ENCODE data around the gene AATK.

The AATK gene

GRCh38 chr17:81128774-81129173 lies 37.2 kb downstream of the AATK start:
- DNase-seq (ENCODE audit: low read depth in 1 of 2, low spot score in 1 of 2) = no peak

GRCh38 chr17:81128338-81128737 lies 37.7 kb downstream of the AATK start:
- DNase-seq (ENCODE audit: low read depth in 1 of 2, low spot score in 1 of 2) = no peak

GRCh38 chr17:81127526-81128177 lies 38.4 kb downstream of the AATK start:
- DNase-seq (ENCODE audit: low read depth in 1 of 2, low spot score in 1 of 2) = no peak

- no peak for DNase-seq (ENCODE audit: low read depth in 1 of 2, low spot score in 1 of 2)
Observed at GRCh38 chr17:81127133-81127455, 38.9 kb downstream of the AATK start.

GRCh38 chr17:81126281-81127132 lies 39.5 kb downstream of the AATK start:
- DNase-seq (ENCODE audit: low read depth in 1 of 2, low spot score in 1 of 2) = no peak

- no peak for DNase-seq (ENCODE audit: low read depth in 1 of 2, low spot score in 1 of 2)
Observed at GRCh38 chr17:81125573-81126081, 40.4 kb downstream of the AATK start.

GRCh38 chr17:81124377-81124776 lies 41.6 kb downstream of the AATK start:
- no peak for DNase-seq (ENCODE audit: low read depth in 1 of 2, low spot score in 1 of 2)

GRCh38 chr17:81123052-81124048 lies 42.7 kb downstream of the AATK start:
- no peak for DNase-seq (ENCODE audit: low read depth in 1 of 2, low spot score in 1 of 2)

GRCh38 chr17:81121841-81122733 lies 43.9 kb downstream of the AATK start:
- DNase-seq (ENCODE audit: low read depth in 1 of 2, low spot score in 1 of 2) = no peak

- no peak for DNase-seq (ENCODE audit: low read depth in 1 of 2, low spot score in 1 of 2)
Observed at GRCh38 chr17:81120695-81121621, 45.1 kb downstream of the AATK start.

GRCh38 chr17:81120149-81120484 lies 45.9 kb downstream of the AATK start:
- DNase-seq (ENCODE audit: low read depth in 1 of 2, low spot score in 1 of 2) = no peak

- DNase-seq (ENCODE audit: low read depth in 1 of 2, low spot score in 1 of 2) = peak; percentile 50 to 77
Observed at GRCh38 chr17:81119223-81120148, 46.5 kb downstream of the AATK start.

GRCh38 chr17:81118308-81119221 lies 47.5 kb downstream of the AATK start:
- no peak for DNase-seq (ENCODE audit: low read depth in 1 of 2, low spot score in 1 of 2)

GRCh38 chr17:81117672-81118198 lies 48.3 kb downstream of the AATK start:
- no peak for DNase-seq (ENCODE audit: low read depth in 1 of 2, low spot score in 1 of 2)

- DNase-seq (ENCODE audit: low read depth in 1 of 2, low spot score in 1 of 2) = no peak
Observed at GRCh38 chr17:81116704-81117103, 49.3 kb downstream of the AATK start.

GRCh38 chr17:81115749-81116464 lies 50.1 kb downstream of the AATK start:
- no peak for DNase-seq (ENCODE audit: low read depth in 1 of 2, low spot score in 1 of 2)

Measured in activated T-helper 1 cell treated with anti-CD3 and anti-CD28 coated beads, Interleukin-2, amount 50 U/mL, for 16 hours (primary cell).